Hematopoietic multipotent progenitor cell (in vitro differentiated cells): ENCODE data around the gene TM2D1. TPM values are rescaled to one million over a fixed set of nuclear protein-coding genes. Genes with fewer than 3 reads are reported as not detected.
A peak's percentile ranks its signal among the peaks of the same experiment; 100 is the strongest.
"Not testable (repeated sequence)": the region's sequence is repeated elsewhere in the genome, so short reads cannot be mapped to it uniquely, and the experiment has no call there.

Experiments used
- DNase-seq, 3 donors: peaks; one replicate each; pipeline ENCODE4 v3.0.0-alpha.2; 2011 to 2015; ENCODE audit warnings: low read depth in 2 of 3, low spot score in 2 of 3
- total RNA-seq: library from RNA; depleted of rRNA; stranded (reverse); fragments of >200 nt; gene quantifications from one replicate; pipeline ENCODE4 v1.2.3, GENCODE V29; 2012

The TM2D1 gene
- total RNA-seq, 1 donor: 16.2 TPM

- DNase-seq: no peak
Observed at GRCh38 chr1:61724506-61724812, 482 bp downstream of the TM2D1 start.

DNA sequence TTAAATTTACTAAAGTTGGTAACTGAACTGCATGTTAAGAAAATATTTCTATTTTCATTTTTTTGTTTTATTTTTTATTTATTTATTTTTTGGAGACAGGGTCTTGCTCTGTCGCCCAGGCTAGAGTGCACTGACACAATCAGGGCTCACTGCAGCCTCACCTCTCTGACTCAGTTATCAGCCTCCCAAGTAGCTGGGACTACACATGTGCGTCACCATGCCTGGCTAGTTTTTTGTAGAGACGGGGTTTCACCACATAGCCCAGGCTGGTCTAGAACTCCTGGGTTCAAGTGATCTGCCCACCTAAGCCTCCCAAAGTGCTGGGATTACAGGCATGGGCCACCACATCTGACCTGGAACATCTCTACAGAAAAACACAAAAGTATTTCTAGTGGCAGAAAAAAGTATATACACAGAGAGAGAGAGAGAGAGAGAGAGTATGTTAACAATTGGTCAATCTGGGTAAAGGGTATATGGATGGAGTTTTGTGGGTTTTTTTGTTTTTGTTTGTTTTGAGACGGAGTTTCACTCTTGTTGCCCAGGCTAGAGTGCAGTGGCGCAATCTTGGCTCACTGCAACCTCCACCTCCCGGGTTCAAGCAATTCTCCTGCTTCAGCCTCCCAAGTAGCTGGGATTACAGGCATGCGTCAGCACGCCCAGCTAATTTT, 5.8 kb downstream of the TM2D1 start:
- DNase-seq: not testable (repeated sequence)

DNA sequence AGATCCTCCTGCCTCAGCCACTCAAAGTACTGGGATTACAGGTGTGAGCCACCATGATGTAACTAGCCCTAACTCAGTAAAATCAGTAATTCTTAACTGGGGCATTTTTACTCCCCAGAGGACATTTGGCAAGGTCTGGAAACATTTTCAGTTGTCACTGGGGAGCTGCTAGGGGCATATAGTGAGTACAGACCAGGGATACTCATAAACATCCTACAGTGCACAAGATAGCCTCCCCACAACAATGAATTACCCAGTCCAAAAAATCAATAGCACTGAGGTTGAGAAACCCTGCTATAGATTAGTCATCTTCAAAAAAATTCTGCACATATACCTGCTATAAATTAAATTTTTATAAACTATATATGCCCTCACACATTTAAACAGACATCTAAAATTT, 13.0 kb downstream of the TM2D1 start:
- no peak for DNase-seq

DNA sequence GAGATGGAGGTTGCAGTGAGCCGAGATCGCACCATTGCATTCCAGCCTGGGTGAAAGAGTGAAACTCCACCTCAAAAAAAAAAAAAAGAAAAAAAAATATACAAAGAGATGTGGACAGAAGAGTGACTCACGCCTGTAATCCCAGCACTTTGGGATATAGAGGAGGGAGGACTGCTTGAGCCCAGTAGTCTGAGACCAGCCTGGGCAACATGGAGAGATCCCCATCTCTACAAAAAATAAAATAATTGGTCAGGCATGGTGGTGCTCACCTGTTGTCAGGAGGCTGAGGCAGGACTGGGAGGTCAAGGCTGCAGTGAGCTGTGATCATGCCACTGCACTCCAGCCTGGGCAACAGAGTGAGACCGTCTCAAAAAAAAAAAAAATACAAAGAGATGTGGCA, 13.7 kb downstream of the TM2D1 start:
- DNase-seq: not testable (repeated sequence)

DNA sequence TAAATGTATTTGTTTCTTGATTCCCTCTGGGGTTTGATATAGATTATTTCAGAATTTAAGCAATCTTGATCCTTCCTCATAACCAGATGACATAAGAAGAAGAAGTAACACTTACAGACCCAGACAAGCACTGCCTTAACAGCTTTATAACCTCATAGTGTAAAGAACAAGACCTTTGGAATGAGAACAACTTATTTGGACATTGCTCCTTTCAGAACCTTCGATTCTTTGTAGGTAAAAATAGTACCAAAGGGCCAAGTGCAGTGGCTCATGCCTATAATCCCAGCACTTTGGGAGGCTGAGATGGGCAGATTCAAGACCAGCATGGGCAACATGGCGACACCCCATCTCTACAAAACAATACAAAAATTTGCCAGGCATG, 15.0 kb downstream of the TM2D1 start:
- DNase-seq: no peak

GRCh38 chr1:61708953-61709907, 15.7 kb downstream of the TM2D1 start:
- DNase-seq: peak in 1 of 3 donors; percentile 12

DNA sequence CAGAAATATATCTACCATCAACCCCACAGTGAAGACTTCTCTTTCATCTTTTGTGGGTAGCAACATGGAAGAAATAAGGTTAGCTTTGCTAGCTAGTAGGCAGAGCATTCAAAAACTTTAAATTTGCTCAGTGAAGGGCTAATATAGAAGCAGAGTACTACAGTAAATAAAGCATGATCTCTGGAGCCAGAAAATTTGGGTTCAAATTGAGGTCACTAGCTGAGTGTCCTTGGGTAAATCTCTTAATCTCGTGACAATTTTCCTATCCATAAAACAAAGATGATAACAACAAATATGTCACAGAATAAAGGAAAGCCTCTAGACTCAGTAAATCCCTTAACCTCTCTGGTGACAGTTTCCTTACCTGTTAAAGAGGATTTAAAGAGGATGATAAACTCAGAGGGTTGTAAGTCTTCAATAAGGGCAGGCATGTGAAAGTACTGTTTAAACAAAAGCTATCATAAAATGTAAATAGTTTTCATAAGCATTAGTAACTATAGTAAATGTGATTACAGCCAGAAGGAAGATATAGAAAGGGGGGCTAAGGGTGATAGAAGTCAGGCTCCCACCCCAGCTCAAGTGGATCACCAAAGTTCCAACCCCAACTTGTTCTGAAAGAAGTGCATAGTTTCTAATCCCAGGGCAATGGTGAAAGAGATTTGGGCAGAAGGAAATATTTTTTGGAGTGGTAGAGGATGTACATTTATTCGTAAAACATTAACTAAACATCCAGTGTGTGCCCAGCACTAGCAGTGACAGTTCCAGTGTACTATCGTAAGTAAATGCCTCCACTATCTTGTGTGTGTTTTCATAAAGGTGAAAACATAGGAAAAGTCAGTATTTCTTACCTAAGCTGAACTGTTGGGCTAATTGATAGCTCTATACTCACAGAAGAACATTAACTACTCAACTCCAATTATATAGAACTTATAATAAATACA, 24.8 kb downstream of the TM2D1 start:
- DNase-seq: no peak

DNA sequence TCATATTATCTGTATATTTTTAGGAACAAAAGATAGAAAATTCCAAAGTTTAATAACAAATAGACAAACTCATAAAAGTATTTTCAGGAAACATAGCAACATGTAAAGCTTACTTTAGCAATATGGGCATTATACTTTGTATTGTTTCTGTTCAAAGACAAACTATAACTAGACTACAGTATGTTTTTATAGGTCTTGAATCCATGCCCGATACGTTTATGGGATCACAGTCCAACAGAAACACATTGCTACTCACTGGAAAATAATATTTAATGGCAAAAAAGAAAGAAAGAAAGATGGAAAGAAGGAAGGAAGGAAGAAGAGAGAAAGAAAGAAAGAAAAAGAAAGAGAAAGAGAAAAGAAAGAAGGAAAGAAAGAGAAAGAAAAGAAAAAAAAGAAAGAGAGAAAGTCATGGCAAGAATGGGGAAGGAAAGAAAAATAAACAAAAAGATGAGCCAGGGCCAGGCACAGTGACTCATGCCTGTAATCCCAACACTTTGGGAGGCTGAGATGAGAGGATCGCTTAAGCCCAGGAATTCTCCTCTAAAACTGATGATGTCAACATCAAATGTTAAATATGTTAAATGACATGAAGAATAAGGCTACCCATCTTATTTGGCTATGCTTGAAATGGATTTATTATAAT, 32.7 kb downstream of the TM2D1 start:
- no peak for DNase-seq

GRCh38 chr1:61687901-61688300, 37.0 kb downstream of the TM2D1 start:
- no peak for DNase-seq

DNA sequence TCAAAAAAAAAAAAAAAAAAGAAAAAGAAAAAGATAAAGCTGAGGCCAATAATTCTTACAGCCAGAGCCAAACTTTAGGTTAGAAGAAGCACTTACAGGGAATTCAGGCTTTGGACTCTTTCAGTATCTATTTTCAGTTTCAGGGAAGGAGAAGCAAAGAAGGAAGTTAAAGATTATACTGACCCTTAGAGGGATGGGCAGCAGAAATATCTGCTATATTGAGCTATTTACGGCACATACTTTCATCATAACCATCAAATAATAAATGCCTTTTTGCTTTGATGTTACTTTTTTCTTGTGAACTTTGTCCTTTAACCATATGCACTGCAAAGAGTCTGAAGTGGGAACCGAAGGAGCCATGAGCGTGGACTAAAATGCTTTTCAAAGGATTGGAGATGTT, 42.0 kb downstream of the TM2D1 start:
- DNase-seq: no peak

DNA sequence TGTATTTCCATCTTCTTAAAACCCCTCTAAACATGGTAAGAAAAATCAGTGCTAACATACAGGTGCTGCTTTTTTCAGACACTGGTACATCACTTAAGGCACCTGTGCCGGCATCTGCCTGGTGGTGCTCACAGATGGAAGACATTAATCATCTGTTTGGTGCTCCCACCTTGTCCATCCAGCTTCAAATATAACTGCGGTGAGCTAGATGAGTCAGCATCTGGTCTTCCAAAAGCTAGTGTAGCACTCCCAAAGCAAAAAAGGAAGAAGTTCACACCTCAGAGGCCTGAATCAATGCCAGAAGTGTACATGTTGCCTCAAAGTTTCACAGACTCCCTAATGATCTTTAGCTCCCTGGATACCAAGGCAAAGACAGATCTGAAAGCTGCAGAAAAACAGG, 44.4 kb downstream of the TM2D1 start:
- DNase-seq: peak in 2 of 3 donors; percentile 32 to 38

- not testable (repeated sequence) for DNase-seq
Observed at GRCh38 chr1:61676881-61677280, 48.1 kb downstream of the TM2D1 start.

- no peak for DNase-seq
Observed at GRCh38 chr1:61674221-61674620, 50.7 kb downstream of the TM2D1 start.

DNA sequence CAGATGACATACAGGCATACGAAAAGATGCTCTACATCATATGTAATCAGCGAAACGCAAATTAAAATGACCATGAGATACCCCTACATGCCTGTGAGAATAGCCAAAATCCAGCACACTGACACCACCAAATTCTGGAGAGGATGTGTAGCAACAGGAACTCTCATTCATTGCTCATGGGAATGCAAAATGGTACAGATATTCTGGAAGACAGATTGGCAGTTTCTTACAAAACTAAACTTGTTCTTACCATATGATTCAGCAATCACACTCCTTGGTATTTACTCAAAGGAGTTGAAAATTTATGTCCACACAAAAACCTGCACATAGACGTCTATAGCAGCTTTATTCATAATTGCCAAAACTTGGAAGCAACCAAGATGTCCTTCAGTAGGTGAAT, 52.6 kb downstream of the TM2D1 start:
- no peak for DNase-seq

- peak in 1 of 3 donors; percentile 61 for DNase-seq
Observed at GRCh38 chr1:61670445-61670844, 54.5 kb downstream of the TM2D1 start.

DNA sequence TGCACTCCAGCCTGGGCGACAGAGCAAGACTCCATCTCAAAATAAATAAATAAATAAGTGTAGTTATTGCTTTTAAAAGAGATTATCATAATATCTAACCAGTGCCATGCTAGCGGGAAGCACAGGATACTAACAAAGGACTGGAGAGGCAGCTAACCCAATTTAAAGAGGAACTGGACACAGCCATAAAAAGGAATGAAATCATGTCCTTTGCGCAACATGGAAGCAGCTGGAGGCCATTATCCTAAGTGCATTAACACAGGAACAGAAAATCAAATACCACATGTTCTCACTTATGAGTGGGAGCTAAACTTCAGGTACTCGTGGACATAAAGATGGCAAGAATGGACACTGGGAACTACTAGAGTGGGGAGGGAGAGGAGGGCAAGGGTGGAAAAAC, 54.9 kb downstream of the TM2D1 start:
- DNase-seq: no peak

GRCh38 chr1:61659061-61659460, 65.9 kb downstream of the TM2D1 start:
- DNase-seq: no peak

DNA sequence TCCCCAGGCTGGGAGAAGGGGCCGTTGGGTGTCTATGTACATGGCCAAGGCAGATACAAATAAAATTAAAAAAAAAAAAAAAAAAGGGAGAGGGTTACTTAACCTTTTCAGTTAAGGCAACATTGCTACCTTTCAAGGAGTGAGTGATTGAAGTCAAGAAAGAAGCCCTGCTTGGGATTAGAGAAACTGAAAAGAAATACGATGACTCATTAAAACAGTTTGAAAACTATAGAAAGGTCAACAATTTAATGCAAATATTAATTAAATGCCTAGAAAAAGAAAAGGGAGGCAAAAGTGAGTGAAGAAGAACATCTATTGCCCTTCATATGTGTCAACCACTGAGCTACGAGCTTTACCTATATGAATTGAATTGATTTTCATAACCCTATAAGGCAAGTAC, 69.5 kb downstream of the TM2D1 start:
- no peak for DNase-seq

DNA sequence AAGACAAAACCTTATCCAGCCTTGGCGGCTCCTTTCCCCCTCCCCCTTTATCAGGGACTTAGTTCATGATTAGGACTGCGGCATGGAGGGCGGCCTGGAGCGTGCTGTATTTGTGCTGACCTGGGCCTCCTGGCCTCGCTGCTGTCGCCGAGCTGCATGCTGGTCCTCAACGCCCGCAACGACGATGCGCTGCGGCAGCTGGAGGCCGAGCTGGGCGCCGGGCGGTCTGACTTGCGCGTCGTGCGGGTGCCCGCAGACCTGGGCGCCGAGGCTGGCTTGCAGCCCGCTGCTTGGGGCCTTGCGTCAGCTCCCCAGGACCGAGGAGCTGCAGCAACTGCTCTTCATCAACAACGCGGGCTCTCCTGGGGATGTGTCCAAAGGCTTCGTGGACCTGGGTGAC, 70.9 kb downstream of the TM2D1 start:
- DNase-seq: no peak

- no peak for DNase-seq
Observed at GRCh38 chr1:61648983-61649742, 75.8 kb downstream of the TM2D1 start.
